D721Med (cell line): ENCODE results near the gene TBC1D1.
"Not testable (repeated sequence)": the region's sequence is repeated elsewhere in the genome, so short reads cannot be mapped to it uniquely, and the experiment has no call there.

Experiments
- DNase-seq: peaks from one replicate; pipeline ENCODE4 v3.0.0; 2011; ENCODE audit warnings: low spot score; ENCODE audit not compliant: insufficient read length
- FAIRE-seq: peaks from 2 replicates; lab custom pipeline; 2011; peaks lifted over from hg19 to GRCh38; lab: Jason Lieb, UNC
- CTCF ChIP-seq: IDR thresholded peaks from 2 replicates; pipeline ENCODE4 v1.5.1; 2012; ENCODE audit warnings: mild to moderate bottlenecking, control low read depth; ENCODE audit not compliant: insufficient read depth; ENCODE audit errors: missing control alignments

The TBC1D1 gene

GRCh38 chr4:37973441-37973840, 82.6 kb downstream of the TBC1D1 start:
- no peak for FAIRE-seq
- no peak for TF ChIP-seq CTCF
- DNase-seq: no peak

GRCh38 chr4:37975321-37975822, 84.5 kb downstream of the TBC1D1 start:
- not testable (repeated sequence) for DNase-seq, FAIRE-seq

GRCh38 chr4:37976507-37976906, 85.6 kb downstream of the TBC1D1 start:
- DNase-seq (no peak), FAIRE-seq (no peak)
- TF ChIP-seq CTCF: no peak

- DNase-seq (peak; percentile 55), FAIRE-seq (no peak)
- TF ChIP-seq CTCF: no peak
These were observed 86.1 kb downstream of the TBC1D1 start for GRCh38 chr4:37976991-37977470.

- TF ChIP-seq CTCF: peak; percentile 39
- no peak for DNase-seq
- FAIRE-seq: no peak
These were observed 86.8 kb downstream of the TBC1D1 start for GRCh38 chr4:37977471-37978247.

GRCh38 chr4:37978248-37978924, 87.5 kb downstream of the TBC1D1 start:
- no peak for TF ChIP-seq CTCF
- no peak for FAIRE-seq
- DNase-seq: no peak

GRCh38 chr4:37980246-37980645, 89.4 kb downstream of the TBC1D1 start:
- TF ChIP-seq CTCF: no peak
- FAIRE-seq: no peak
- no peak for DNase-seq
